Measurements from ENCODE around the gene ARHGEF2. TPM values are rescaled to one million over a fixed set of nuclear protein-coding genes. Genes with fewer than 3 reads are reported as not detected.

The ARHGEF2 gene
- total RNA-seq, 2 experiments from 2014 or later, result 165 to 174 TPM

GRCh38 chr1:155976913-155977689, 1.2 kb downstream of the ARHGEF2 start:
- CTCF ChIA-PET, result interaction anchor here (0.7 to 9.3 kb wide), 9 partner anchors 9 to 89 kb away, joined by 3 to 77 read pairs (median 7); partner anchors contain the start of gene KHDC4
- H3K4me1 Mint-ChIP-seq (ENCODE audit: low read depth), result peaks cover 69% of the 10 kb centered on the region
- H3K36me3 Mint-ChIP-seq, result peaks cover 34% of the 10 kb centered on the region
- DNase-seq, result peak; percentile 46
- H3K27me3 Mint-ChIP-seq, result no peaks in the 10 kb centered on the region
- peak overlapping the region; percentile 96 for H3K4me3 Mint-ChIP-seq
- POLR2A ChIA-PET, result interaction anchor here (0.7 to 5.1 kb wide), 12 partner anchors 8 to 314 kb away, joined by 3 to 44 read pairs (median 6); partner anchors contain the start of genes KHDC4, SMG5, SSR2 and SYT11
- peak overlapping the region; percentile 96 for H3K27ac Mint-ChIP-seq
- intact Hi-C loops (cut with micrococcal nuclease), result loop anchor here (1.0 to 2.0 kb wide), 4 partner anchors 31 to 116 kb away; partner anchors contain the start of genes KHDC4 and LAMTOR2
- no peaks in the 10 kb centered on the region for H3K9me3 Mint-ChIP-seq

GRCh38 chr1:155976062-155976912, 2.1 kb downstream of the ARHGEF2 start:
- H3K4me3 Mint-ChIP-seq, result peak overlapping the region; percentile 96
- H3K27me3 Mint-ChIP-seq, result no peaks in the 10 kb centered on the region
- DNase-seq, result peak; percentile 67
- peaks cover 67% of the 10 kb centered on the region for H3K4me1 Mint-ChIP-seq (ENCODE audit: low read depth)
- CTCF ChIA-PET, result interaction anchor here (0.5 to 9.3 kb wide), 8 partner anchors 8 to 613 kb away, joined by 3 to 77 read pairs (median 18); partner anchors contain the start of gene KHDC4
- peaks cover 36% of the 10 kb centered on the region for H3K36me3 Mint-ChIP-seq
- intact Hi-C loops (cut with micrococcal nuclease), result loop anchor here (1.0 to 2.0 kb wide), 2 partner anchors 78 to 115 kb away; partner anchors contain the start of gene LAMTOR2
- peak overlapping the region; percentile 96 for H3K27ac Mint-ChIP-seq
- POLR2A ChIA-PET, result interaction anchor here (0.6 to 5.1 kb wide), 15 partner anchors 7 to 313 kb away, joined by 3 to 44 read pairs (median 5); partner anchors contain the start of genes KHDC4, SMG5, SSR2 and SYT11
- H3K9me3 Mint-ChIP-seq, result no peaks in the 10 kb centered on the region

- H3K9me3 Mint-ChIP-seq, result no peaks in the 10 kb centered on the region
- DNase-seq, result no peak
- intact Hi-C loops (cut with micrococcal nuclease), result loop anchor here (1.0 to 2.0 kb wide), 2 partner anchors 79 to 115 kb away; partner anchors contain the start of gene LAMTOR2
- peak overlapping the region; percentile 96 for H3K27ac Mint-ChIP-seq
- H3K36me3 Mint-ChIP-seq, result peaks cover 39% of the 10 kb centered on the region
- H3K27me3 Mint-ChIP-seq, result no peaks in the 10 kb centered on the region
- H3K4me3 Mint-ChIP-seq, result peak overlapping the region; percentile 96
- POLR2A ChIA-PET, result interaction anchor here (0.6 to 5.1 kb wide), 6 partner anchors 7 to 64 kb away, joined by 3 to 32 read pairs (median 4); partner anchors contain the start of gene KHDC4
- peaks cover 67% of the 10 kb centered on the region for H3K4me1 Mint-ChIP-seq (ENCODE audit: low read depth)
- CTCF ChIA-PET, result interaction anchor here (1.4 to 3.4 kb wide), 4 partner anchors 27 to 91 kb away, joined by 3 to 29 read pairs (median 8); no protein-coding TSS in a partner anchor
Observed at GRCh38 chr1:155975375-155976061, 2.8 kb downstream of the ARHGEF2 start.

GRCh38 chr1:155974208-155975115, 3.9 kb downstream of the ARHGEF2 start:
- intact Hi-C loops (cut with micrococcal nuclease), result no loop called here
- Mint-ChIP-seq H3K9me3 (no peaks in the 10 kb centered on the region), H3K4me1 (ENCODE audit: low read depth) (peaks cover 67% of the 10 kb centered on the region), H3K4me3 (peak overlapping the region; percentile 96), H3K27ac (peak overlapping the region; percentile 96), H3K36me3 (peaks cover 49% of the 10 kb centered on the region), H3K27me3 (no peaks in the 10 kb centered on the region)
- no peak for DNase-seq
- ChIA-PET CTCF (interaction anchor here (1.0 to 2.7 kb wide), 5 partner anchors 12 to 92 kb away, joined by 3 to 8 read pairs (median 7); no protein-coding TSS in a partner anchor), POLR2A (interaction anchor here (0.8 to 1.5 kb wide), 2 partner anchors 28 to 62 kb away, joined by 3 to 4 read pairs; no protein-coding TSS in a partner anchor)

DNA sequence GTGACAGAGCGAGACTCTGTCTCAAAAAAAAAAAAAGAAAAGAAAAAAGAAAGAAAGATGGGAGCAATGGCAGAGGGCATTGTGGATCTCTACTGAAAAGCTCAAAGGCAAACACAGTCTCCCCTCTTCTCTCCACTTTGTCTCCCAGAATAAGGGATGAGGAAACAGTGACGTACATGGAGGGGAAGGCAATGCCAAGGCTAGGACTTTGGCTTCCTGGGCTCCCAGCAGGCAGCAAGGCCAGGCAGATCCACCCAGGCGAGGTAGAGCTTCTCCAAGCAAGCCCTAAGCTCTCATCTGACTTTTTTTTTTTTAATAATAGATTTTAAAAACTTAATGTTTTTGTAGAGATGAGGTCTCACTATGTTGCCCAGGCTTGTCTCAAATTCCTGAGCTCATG, 4.6 kb downstream of the ARHGEF2 start:
- Mint-ChIP-seq H3K36me3 (peaks cover 55% of the 10 kb centered on the region), H3K9me3 (no peaks in the 10 kb centered on the region), H3K4me1 (ENCODE audit: low read depth) (peaks cover 73% of the 10 kb centered on the region), H3K4me3 (no peak overlapping the region), H3K27ac (peak overlapping the region; percentile 87), H3K27me3 (no peaks in the 10 kb centered on the region)
- CTCF ChIA-PET, result interaction anchor here (1.0 to 2.7 kb wide), 5 partner anchors 11 to 93 kb away, joined by 3 to 8 read pairs (median 7); no protein-coding TSS in a partner anchor
- intact Hi-C loops (cut with micrococcal nuclease), result no loop called here
- POLR2A ChIA-PET, result interaction anchor here (0.6 kb wide), 1 partner anchor 12 kb away, joined by 3 read pairs; no protein-coding TSS in a partner anchor
- DNase-seq, result no peak

- intact Hi-C loops (cut with micrococcal nuclease), result no loop called here
- H3K36me3 Mint-ChIP-seq, result peaks cover 57% of the 10 kb centered on the region
- no peaks in the 10 kb centered on the region for H3K9me3 Mint-ChIP-seq
- ChIA-PET POLR2A (no interaction called here), CTCF (interaction anchor here (1.6 to 2.7 kb wide), 3 partner anchors 18 to 94 kb away, joined by 3 to 8 read pairs (median 7); no protein-coding TSS in a partner anchor)
- H3K4me1 Mint-ChIP-seq (ENCODE audit: low read depth), result peaks cover 88% of the 10 kb centered on the region
- H3K27ac Mint-ChIP-seq, result peak overlapping the region; percentile 87
- no peak for DNase-seq
- peak overlapping the region; percentile 27 for H3K4me3 Mint-ChIP-seq
- no peaks in the 10 kb centered on the region for H3K27me3 Mint-ChIP-seq
Observed at GRCh38 chr1:155971910-155972809, 6.2 kb downstream of the ARHGEF2 start.

DNA sequence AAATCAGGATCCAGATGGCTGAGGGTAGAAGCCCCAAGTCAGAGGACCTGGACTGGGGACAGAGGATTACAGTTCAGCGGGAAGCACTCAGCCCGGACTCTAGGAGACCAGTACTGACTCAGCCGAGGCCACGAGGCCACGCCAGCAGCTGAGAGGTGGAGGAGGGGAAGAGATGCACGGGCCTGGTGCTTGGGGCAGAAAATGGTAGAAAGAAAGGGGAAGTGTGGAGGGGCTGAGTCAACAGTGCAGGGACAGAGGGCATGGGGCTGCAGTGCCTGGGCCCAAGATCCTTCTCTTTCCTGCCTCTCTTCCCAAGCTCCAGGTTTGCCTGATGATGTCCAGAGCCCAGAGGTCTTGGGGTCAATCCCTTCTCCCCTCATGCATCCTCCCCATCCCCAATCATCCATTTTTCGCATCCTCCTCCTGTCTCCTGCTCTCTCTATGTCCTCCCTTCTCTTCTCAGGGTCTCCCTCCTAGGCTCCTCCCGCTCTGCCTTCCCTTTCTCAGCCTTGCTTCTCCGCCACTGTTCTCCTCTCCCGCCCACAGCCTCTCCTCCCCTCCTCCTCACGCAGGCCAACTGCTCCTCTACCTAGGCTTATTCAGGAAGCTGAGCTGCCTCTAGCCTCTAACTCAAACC, 7.7 kb downstream of the ARHGEF2 start:
- Mint-ChIP-seq H3K27ac (peak overlapping the region; percentile 88), H3K9me3 (no peaks in the 10 kb centered on the region), H3K4me1 (ENCODE audit: low read depth) (peaks cover 85% of the 10 kb centered on the region), H3K27me3 (no peaks in the 10 kb centered on the region), H3K4me3 (peak overlapping the region; percentile 11), H3K36me3 (peaks cover 58% of the 10 kb centered on the region)
- ChIA-PET POLR2A (interaction anchor here (0.6 to 3.9 kb wide), 4 partner anchors 7 to 54 kb away, joined by 3 to 26 read pairs (median 4); partner anchors contain the start of gene ARHGEF2), CTCF (interaction anchor here (1.2 to 5.8 kb wide), 3 partner anchors 8 to 37 kb away, joined by 3 to 32 read pairs (median 3); partner anchors contain the start of genes ARHGEF2 and KHDC4)
- intact Hi-C loops (cut with micrococcal nuclease), result loop anchor here (1.0 kb wide), 1 partner anchor 8 kb away; the partner anchor contains the start of gene ARHGEF2
- DNase-seq, result peak; percentile 71

- Mint-ChIP-seq H3K27me3 (no peaks in the 10 kb centered on the region), H3K4me3 (no peak overlapping the region), H3K4me1 (ENCODE audit: low read depth) (peaks cover 72% of the 10 kb centered on the region), H3K9me3 (no peaks in the 10 kb centered on the region), H3K36me3 (peaks cover 55% of the 10 kb centered on the region), H3K27ac (peak overlapping the region; percentile 88)
- ChIA-PET POLR2A (interaction anchor here (3.9 kb wide), 1 partner anchor 8 kb away, joined by 26 read pairs; the partner anchor contains the start of gene ARHGEF2), CTCF (interaction anchor here (5.8 kb wide), 1 partner anchor 10 kb away, joined by 32 read pairs; the partner anchor contains the start of gene ARHGEF2)
- no peak for DNase-seq
- intact Hi-C loops (cut with micrococcal nuclease), result no loop called here
Observed at GRCh38 chr1:155969377-155969791, 9.0 kb downstream of the ARHGEF2 start.

GRCh38 chr1:155968670-155969069, 9.7 kb downstream of the ARHGEF2 start:
- Mint-ChIP-seq H3K36me3 (peaks cover 55% of the 10 kb centered on the region), H3K27ac (peak overlapping the region; percentile 88), H3K27me3 (no peaks in the 10 kb centered on the region)

More at GRCh38 chr1:155968670-155969069, 9.7 kb downstream of the ARHGEF2 start:
- DNase-seq, result no peak
- CTCF ChIA-PET, result interaction anchor here (1.0 to 5.8 kb wide), 2 partner anchors 10 to 19 kb away, joined by 3 to 32 read pairs; partner anchors contain the start of gene ARHGEF2
- H3K4me3 Mint-ChIP-seq, result no peak overlapping the region
- no peaks in the 10 kb centered on the region for H3K9me3 Mint-ChIP-seq
- intact Hi-C loops (cut with micrococcal nuclease), result no loop called here
- POLR2A ChIA-PET, result interaction anchor here (0.8 to 3.9 kb wide), 2 partner anchors 9 to 20 kb away, joined by 3 to 26 read pairs; partner anchors contain the start of gene ARHGEF2
- peaks cover 66% of the 10 kb centered on the region for H3K4me1 Mint-ChIP-seq (ENCODE audit: low read depth)

Data from activated CD4-positive, alpha-beta memory T cell treated with anti-CD3 and anti-CD28 coated beads for 36 hours (primary cell).